K562 (cell line): ENCODE measurements around the gene TTC39A. TPM values are rescaled to one million over a fixed set of nuclear protein-coding genes. Genes with fewer than 3 reads are reported as not detected.
A peak's percentile ranks its signal among the peaks of the same experiment; 100 is the strongest.

ENCODE experiments used
- FOXA3 ChIP-seq, 2 experiments: fragments of 450-650 bp in 1 of 2; sonication (generic) in 1 of 2; formaldehyde crosslinking; IDR thresholded peaks in 1 of 2; conservative IDR thresholded peaks in 1 of 2; 2 replicates each; pipeline versions ENCODE4 v1.4.0 to v1.8.0; 2020 to 2022; ENCODE audit warnings: mild to moderate bottlenecking in 2 of 2, missing genetic modification reagents in 1 of 2
- FUS ChIP-seq: fragments of 200-400 bp; formaldehyde crosslinking; optimal IDR thresholded peaks from 2 replicates; pipeline ENCODE3; 2017; ENCODE audit warnings: low read depth, low read length
- KDM2B ChIP-seq: fragments of 250-450 bp; sonication (Bioruptor Pico); IDR thresholded peaks from 2 replicates; pipeline ENCODE4 v1.8.0; 2021; ENCODE audit warnings: mild to moderate bottlenecking, moderate library complexity
- MAZ ChIP-seq, 2 experiments: fragments of 450-650 bp in 1 of 2; sonication (generic) in 1 of 2; formaldehyde crosslinking; IDR thresholded peaks in 1 of 2; conservative IDR thresholded peaks in 1 of 2; 2 replicates each; pipeline versions ENCODE4 v1.4.0 to v1.5.0; 2020; ENCODE audit warnings: mild to moderate bottlenecking in 1 of 2, missing genetic modification reagents in 1 of 2
- MED1 ChIP-seq: sonication (generic); formaldehyde crosslinking; IDR thresholded peaks from 2 replicates; pipeline ENCODE4 v1.8.1; 2023; ENCODE audit warnings: missing genetic modification reagents, borderline replicate concordance
- NFE2 ChIP-seq: IDR thresholded peaks from 2 replicates; pipeline ENCODE4 v1.6.1; 2014; ENCODE audit warnings: antibody characterized with exemption, low read depth
- NFIC ChIP-seq: fragments of 450-650 bp; IDR thresholded peaks from 2 replicates; pipeline ENCODE4 v1.6.1; 2017; ENCODE audit warnings: mild to moderate bottlenecking, inconsistent platforms
- NR3C1 ChIP-seq: sonication (generic); formaldehyde crosslinking; IDR thresholded peaks from 2 replicates; pipeline ENCODE4 v1.8.1; 2022; ENCODE audit warnings: missing genetic modification reagents
- NR4A1 ChIP-seq, 2 experiments: fragments of 250-450 bp in 1 of 2; fragments of 450-650 bp in 1 of 2; sonication (Bioruptor Pico) in 1 of 2; IDR thresholded peaks; 2 replicates each; pipeline versions ENCODE4 v1.4.0 to v1.6.1; 2016 to 2020; ENCODE audit warnings: mild to moderate bottlenecking in 2 of 2, missing compliant biosample characterization in 1 of 2, missing genetic modification characterization in 1 of 2, moderate library complexity in 1 of 2
- RHOXF2B ChIP-seq: fragments of 250-450 bp; sonication (Bioruptor Pico); conservative IDR thresholded peaks from 2 replicates; pipeline ENCODE4 v1.5.1; 2021
- SNIP1 ChIP-seq: fragments of 450-650 bp; IDR thresholded peaks from 2 replicates; pipeline ENCODE4 v1.7.1; 2017; ENCODE audit warnings: low read depth, mild to moderate bottlenecking
- SNRNP70 ChIP-seq: fragments of 200-400 bp; formaldehyde crosslinking; optimal IDR thresholded peaks from 2 replicates; pipeline ENCODE3; 2017; ENCODE audit warnings: low read depth, low read length
- TAL1 ChIP-seq: fragments of 450-650 bp; IDR thresholded peaks from 2 replicates; pipeline ENCODE4 v1.6.1; 2016; ENCODE audit warnings: mild to moderate bottlenecking
- TBL1XR1 ChIP-seq, 2 experiments: IDR thresholded peaks; 2 replicates each; pipeline ENCODE4 v1.6.1; 2012; ENCODE audit warnings: improper control_type of control experiment in 2 of 2, low read length in 2 of 2, mild to moderate bottlenecking in 1 of 2
- ZKSCAN3 ChIP-seq: fragments of 250-450 bp; sonication (Bioruptor Pico); IDR thresholded peaks from 2 replicates; pipeline ENCODE4 v1.4.0; 2020
- ZNF175 ChIP-seq: fragments of 200-800 bp; sonication (Bioruptor generic); IDR thresholded peaks from 2 replicates; pipeline ENCODE4 v1.6.1; 2016; ENCODE audit warnings: low read depth, mild to moderate bottlenecking, missing genetic modification characterization, missing compliant biosample characterization
- ZNF561 ChIP-seq: fragments of 450-650 bp; formaldehyde crosslinking; conservative IDR thresholded peaks from 2 replicates; pipeline ENCODE4 v1.4.0; 2020; ENCODE audit warnings: mild to moderate bottlenecking, moderate library complexity
- ZZZ3 ChIP-seq: fragments of 450-650 bp; IDR thresholded peaks from 2 replicates; pipeline ENCODE4 v1.6.1; 2016; ENCODE audit warnings: antibody characterized with exemption, mild to moderate bottlenecking, moderate library complexity
- polyA plus RNA-seq, 8 experiments: library from polyadenylated mRNA; depleted of rRNA in 4 of 8; stranded (reverse) in 5 of 8; unstranded in 3 of 8; fragments of >200 nt; fragmentation: Nextera tagmentation in 2 of 8; fragmentation: Illumina TruSeq in 1 of 8; extraction: Ambion mirVana in 2 of 8; extraction: Trizol in 1 of 8; gene quantifications; 2 replicates each; pipeline versions ENCODE4 v1.2.1 to v1.2.3, GENCODE V29; 2011 to 2014; ENCODE audit warnings: inconsistent platforms in 1 of 8, missing spikeins in 1 of 8
- total RNA-seq, 7 experiments: library from RNA; depleted of rRNA in 6 of 7; stranded (reverse); fragments of >200 nt in 6 of 7; fragmentation: Illumina TruSeq in 2 of 7; extraction: Trizol in 2 of 7; gene quantifications; 2 replicates each; pipeline versions ENCODE4 v1.2.1 to v1.2.3, GENCODE V29; 2011 to 2021; ENCODE audit warnings: low replicate concordance in 1 of 7
- TF ChIP-seq, protein P1 (sequence below): IDR thresholded peaks from 2 replicates; pipeline ENCODE4 v1.6.1; 2011; ENCODE audit warnings: borderline replicate concordance, low read depth, mild to moderate bottlenecking, moderate library complexity, low read length; ENCODE audit not compliant: insufficient read depth, poor library complexity, severe bottlenecking
- TF ChIP-seq, protein P2 (sequence below): fragments of 450-650 bp; IDR thresholded peaks from 2 replicates; pipeline ENCODE4 v1.6.1; 2017; ENCODE audit warnings: mild to moderate bottlenecking, moderate library complexity
- TF ChIP-seq, protein P3 (sequence below): fragments of 450-650 bp; IDR thresholded peaks from 2 replicates; pipeline ENCODE4 v1.6.1; 2017; ENCODE audit warnings: antibody characterized with exemption
- TF ChIP-seq, protein P4 (sequence below): fragments of 250-450 bp; sonication (Bioruptor Pico); IDR thresholded peaks from 2 replicates; pipeline ENCODE4 v1.8.0; 2021; ENCODE audit warnings: moderate library complexity, mild to moderate bottlenecking, inconsistent platforms
- TF ChIP-seq, protein P5 (sequence below): fragments of 250-450 bp; sonication (Bioruptor Pico); IDR thresholded peaks from 2 replicates; pipeline ENCODE4 v1.5.0; 2021

The TTC39A gene
- total and polyA plus RNA-seq, 9 of the 15 experiments (the other 6 are each of a cell fraction or from before 2014, with no cell fraction given) = 0.18 to 0.82 (median 0.35) TPM

DNA sequence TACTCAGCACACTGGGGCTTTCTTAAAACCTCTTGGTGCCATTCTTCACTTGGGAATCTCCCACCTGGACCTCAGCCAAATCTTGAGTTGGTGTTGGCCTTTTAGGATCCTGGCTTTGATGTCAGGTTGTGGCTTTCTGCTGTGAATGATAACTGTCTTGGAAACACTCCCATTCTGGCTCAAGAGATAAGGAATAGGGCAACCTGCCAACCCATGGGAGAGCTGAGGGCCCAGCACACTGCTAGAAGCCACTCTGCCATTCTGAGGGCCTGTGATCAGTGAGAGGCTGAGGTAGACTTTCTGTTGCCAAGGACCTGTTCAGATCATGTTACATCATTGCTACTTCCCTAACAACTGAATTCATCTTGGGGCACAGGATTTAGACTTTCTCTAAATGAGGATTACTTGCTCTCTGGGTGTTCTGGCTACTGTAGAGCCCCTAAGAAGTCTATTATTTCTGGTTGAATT is 45.8 kb downstream of the TTC39A start (continued):
- TF ChIP-seq NR3C1 (no peak), SNRNP70 (no peak), RHOXF2B (CRISPR knock-in tag) (no peak), ZZZ3 (no peak), FOXA3 (CRISPR knock-in tag; conservative IDR thresholded peaks at IDR 0.05 in 1 of 2, IDR thresholded peaks at IDR 0.05 in 1 of 2) (0 out of 4 replicates have a peak, but pooled peaks of 1 of the 2 experiments have one; percentile 33), TAL1 (peak; percentile 98), MED1 (CRISPR knock-in tag) (no peak), NR4A1 (CRISPR knock-in tag; IDR thresholded peaks at IDR 0.05) (no peak), NR4A1 (tag; IDR thresholded peaks at IDR 0.05) (peak; percentile 65; the same call in 1 of the 2 replicates), MAZ (CRISPR knock-in tag; conservative IDR thresholded peaks at IDR 0.05 in 1 of 2, IDR thresholded peaks at IDR 0.05 in 1 of 2) (peak in 1 of 2 experiments; percentile 61; a peak in 1 of 4 replicates), ZKSCAN3 (CRISPR knock-in tag) (no peak), NFIC (peak; percentile 100), NFE2 (peak; percentile 39; the same call in 1 of the 2 replicates), TBL1XR1 (IDR thresholded peaks at IDR 0.05; ENCODE audit: low read length in 2 of 2) (peak; percentile 93 to 98), ZNF175 (CRISPR knock-in tag) (peak; percentile 90), KDM2B (CRISPR knock-in tag) (no peak), SNIP1 (no peak), ZNF561 (CRISPR knock-in tag) (no peak), FUS (no peak)
- TF ChIP-seq, protein P1, sequence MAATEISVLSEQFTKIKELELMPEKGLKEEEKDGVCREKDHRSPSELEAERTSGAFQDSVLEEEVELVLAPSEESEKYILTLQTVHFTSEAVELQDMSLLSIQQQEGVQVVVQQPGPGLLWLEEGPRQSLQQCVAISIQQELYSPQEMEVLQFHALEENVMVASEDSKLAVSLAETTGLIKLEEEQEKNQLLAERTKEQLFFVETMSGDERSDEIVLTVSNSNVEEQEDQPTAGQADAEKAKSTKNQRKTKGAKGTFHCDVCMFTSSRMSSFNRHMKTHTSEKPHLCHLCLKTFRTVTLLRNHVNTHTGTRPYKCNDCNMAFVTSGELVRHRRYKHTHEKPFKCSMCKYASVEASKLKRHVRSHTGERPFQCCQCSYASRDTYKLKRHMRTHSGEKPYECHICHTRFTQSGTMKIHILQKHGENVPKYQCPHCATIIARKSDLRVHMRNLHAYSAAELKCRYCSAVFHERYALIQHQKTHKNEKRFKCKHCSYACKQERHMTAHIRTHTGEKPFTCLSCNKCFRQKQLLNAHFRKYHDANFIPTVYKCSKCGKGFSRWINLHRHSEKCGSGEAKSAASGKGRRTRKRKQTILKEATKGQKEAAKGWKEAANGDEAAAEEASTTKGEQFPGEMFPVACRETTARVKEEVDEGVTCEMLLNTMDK = no peak
- TF ChIP-seq, protein P2, sequence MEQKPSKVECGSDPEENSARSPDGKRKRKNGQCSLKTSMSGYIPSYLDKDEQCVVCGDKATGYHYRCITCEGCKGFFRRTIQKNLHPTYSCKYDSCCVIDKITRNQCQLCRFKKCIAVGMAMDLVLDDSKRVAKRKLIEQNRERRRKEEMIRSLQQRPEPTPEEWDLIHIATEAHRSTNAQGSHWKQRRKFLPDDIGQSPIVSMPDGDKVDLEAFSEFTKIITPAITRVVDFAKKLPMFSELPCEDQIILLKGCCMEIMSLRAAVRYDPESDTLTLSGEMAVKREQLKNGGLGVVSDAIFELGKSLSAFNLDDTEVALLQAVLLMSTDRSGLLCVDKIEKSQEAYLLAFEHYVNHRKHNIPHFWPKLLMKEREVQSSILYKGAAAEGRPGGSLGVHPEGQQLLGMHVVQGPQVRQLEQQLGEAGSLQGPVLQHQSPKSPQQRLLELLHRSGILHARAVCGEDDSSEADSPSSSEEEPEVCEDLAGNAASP = no peak
- TF ChIP-seq, protein P3, sequence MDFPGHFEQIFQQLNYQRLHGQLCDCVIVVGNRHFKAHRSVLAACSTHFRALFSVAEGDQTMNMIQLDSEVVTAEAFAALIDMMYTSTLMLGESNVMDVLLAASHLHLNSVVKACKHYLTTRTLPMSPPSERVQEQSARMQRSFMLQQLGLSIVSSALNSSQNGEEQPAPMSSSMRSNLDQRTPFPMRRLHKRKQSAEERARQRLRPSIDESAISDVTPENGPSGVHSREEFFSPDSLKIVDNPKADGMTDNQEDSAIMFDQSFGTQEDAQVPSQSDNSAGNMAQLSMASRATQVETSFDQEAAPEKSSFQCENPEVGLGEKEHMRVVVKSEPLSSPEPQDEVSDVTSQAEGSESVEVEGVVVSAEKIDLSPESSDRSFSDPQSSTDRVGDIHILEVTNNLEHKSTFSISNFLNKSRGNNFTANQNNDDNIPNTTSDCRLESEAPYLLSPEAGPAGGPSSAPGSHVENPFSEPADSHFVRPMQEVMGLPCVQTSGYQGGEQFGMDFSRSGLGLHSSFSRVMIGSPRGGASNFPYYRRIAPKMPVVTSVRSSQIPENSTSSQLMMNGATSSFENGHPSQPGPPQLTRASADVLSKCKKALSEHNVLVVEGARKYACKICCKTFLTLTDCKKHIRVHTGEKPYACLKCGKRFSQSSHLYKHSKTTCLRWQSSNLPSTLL = no peak
- TF ChIP-seq, protein P4, sequence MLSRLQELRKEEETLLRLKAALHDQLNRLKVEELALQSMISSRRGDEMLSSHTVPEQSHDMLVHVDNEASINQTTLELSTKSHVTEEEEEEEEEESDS (CRISPR knock-in tag) = no peak
- TF ChIP-seq, protein P5, sequence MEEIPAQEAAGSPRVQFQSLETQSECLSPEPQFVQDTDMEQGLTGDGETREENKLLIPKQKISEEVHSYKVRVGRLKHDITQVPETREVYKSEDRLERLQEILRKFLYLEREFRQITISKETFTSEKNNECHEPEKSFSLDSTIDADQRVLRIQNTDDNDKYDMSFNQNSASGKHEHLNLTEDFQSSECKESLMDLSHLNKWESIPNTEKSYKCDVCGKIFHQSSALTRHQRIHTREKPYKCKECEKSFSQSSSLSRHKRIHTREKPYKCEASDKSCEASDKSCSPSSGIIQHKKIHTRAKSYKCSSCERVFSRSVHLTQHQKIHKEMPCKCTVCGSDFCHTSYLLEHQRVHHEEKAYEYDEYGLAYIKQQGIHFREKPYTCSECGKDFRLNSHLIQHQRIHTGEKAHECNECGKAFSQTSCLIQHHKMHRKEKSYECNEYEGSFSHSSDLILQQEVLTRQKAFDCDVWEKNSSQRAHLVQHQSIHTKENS (CRISPR knock-in tag) = no peak
